SHP77 (cell line): ENCODE results near the gene PPP6R3.
A peak's percentile ranks its signal among the peaks of the same experiment; 100 is the strongest.

ENCODE experiments used
- DNase-seq, 2 experiments: peaks; one replicate each; lab custom pipeline; 2025; lab: John Stamatoyannopoulos, UW

Gene PPP6R3

GRCh38 chr11:68652683-68653156, 192.2 kb downstream of the PPP6R3 start:
- DNase-seq = no peak

- no peak for DNase-seq
These were observed 193.2 kb downstream of the PPP6R3 start for GRCh38 chr11:68653486-68654430.

GRCh38 chr11:68654978-68655377, 194.4 kb downstream of the PPP6R3 start:
- no peak for DNase-seq

- DNase-seq = no peak
These were observed 194.9 kb downstream of the PPP6R3 start for GRCh38 chr11:68655406-68655805.

DNA sequence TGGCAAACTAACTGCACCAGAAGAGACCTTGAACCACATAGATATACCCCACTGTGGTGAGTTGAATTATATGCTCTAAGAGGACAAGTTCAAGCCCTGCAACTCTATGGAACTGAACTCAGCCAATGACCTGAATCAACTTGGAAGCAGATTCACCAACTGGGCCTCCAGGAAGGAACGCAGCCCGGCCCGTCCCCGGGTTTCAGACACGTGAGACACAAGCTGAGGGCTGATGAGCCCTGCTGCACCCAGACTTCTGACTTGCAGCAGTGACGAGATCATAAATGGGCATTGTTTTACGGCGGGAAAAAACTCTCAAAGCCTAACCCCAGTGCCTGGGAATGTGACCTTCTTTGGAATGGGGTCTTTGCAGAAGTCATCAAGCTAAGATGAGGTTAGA, 195.3 kb downstream of the PPP6R3 start:
- no peak for DNase-seq

- DNase-seq = no peak
These were observed 196.6 kb downstream of the PPP6R3 start for GRCh38 chr11:68657021-68657780.

DNA sequence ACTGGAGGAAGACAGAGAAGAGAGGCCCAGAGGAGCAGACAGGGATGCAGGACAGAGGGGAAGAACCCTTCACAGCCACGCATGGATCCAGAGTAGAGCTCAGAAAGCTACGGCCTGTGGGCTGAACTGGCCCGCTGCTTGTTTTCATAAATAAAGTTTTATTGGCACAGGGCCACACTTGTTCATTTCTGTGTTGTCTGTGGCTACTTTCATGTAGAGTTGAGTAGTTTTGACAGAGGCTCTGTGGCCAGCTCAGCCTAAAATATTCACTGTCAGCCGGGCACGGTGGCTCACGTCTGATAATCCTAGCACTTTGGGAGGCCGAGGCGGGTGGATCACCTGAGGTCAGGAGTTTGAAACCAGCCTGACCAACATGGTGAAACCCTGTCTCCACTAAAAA, 197.5 kb downstream of the PPP6R3 start:
- no peak for DNase-seq

- no peak for DNase-seq
These were observed 198.1 kb downstream of the PPP6R3 start for GRCh38 chr11:68658661-68659060.

GRCh38 chr11:68659158-68659921, 198.8 kb downstream of the PPP6R3 start:
- peak; percentile 76 to 86 for DNase-seq

DNA sequence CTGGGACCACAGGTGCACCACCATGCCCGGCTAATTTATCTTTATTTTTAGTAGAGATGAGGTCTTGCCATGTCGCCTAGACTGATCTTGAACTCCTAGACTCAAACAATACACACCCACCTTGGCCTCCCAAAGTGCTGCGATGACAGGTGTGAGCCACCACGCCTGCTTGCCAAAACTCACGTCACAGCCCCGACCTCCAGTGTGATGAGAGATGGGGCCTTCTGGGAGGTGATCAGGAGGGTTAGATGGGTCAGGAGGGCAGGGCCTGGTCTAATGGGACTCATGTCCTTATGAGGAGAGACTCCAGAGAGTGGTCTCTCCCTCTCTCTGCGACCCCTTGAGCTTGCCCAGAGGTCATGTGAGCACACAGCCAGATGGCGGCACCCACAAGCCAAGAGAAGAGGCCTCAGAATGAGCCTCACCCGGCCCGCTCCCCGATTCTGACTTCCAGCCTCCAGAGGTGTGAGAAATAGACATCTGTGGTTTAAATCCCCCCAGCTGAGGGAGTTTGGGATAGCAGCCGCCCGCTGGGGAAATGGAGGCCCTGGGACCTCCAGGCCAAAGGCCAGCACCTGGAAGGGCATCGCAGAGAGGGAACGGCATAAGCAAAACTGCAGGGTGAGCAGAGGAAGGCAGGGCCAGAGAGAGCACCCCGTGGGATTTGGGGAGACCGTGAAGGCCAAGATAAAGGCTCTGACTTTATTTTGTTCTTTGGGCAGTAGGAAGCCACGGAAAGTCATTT, 199.7 kb downstream of the PPP6R3 start:
- DNase-seq = no peak

DNA sequence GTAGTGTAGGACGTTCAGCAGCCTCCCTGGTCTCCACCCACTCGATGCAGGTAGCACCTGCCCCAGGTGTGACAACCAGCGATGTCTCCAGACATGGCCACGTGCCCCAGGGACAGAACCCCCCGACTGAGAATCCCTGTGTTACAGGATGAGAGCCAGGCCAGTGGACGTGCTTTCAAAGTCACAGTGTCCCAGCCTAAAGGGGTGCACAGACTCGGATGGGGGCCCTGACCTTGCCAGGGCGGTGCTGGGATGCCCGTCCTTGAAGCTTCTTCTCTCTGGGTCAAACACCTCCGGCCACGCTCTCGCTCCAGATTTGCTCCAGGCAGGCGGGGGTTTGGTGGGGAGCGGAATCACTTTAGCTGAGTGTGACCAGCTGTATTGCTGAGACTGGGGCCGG, 200.5 kb downstream of the PPP6R3 start:
- no peak for DNase-seq

- no peak for DNase-seq
These were observed 201.4 kb downstream of the PPP6R3 start for GRCh38 chr11:68661697-68662603.

GRCh38 chr11:68663482-68664010, 203.0 kb downstream of the PPP6R3 start:
- no peak for DNase-seq

DNA sequence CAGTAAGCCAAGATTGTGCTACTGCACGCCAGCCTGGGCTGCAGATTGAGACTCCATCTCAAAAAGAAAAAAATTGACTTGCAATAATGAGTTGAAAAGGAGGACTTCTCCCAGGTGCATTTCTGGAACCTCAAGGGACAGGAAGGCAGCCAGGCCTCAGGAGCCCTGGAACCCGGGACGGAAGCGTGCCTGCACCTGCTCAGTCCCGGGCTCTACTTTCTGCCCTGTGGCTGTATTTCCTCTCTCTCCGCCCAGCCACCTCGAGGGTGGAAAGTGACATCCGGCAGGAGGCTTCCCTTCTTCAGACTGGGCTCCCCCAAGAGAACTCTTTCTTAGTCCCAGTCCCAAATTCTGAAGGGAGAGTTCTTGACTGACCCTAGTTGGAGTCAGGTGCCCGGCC, 203.6 kb downstream of the PPP6R3 start:
- DNase-seq = no peak

- DNase-seq = no peak
These were observed 204.4 kb downstream of the PPP6R3 start for GRCh38 chr11:68664906-68665305.
